KMS-11 (cell line): ENCODE measurements around the gene MGST2.

Experiments used
- H2AFZ ChIP-seq: fragments of 200-600 bp; sonication (generic); 2 replicates; pipeline ENCODE4 v1.6.1; 2016; ENCODE audit warnings: antibody characterized with exemption, mixed run types, low read depth
- H3K27ac ChIP-seq: fragments of 200-600 bp; sonication (generic); 2 replicates; pipeline ENCODE4 v1.6.1; 2016; ENCODE audit warnings: mild to moderate bottlenecking, mixed run types
- H3K27me3 ChIP-seq: fragments of 200-600 bp; sonication (generic); 2 replicates; pipeline ENCODE4 v1.6.1; 2017; ENCODE audit warnings: mild to moderate bottlenecking, low read depth, mixed run types, moderate library complexity; ENCODE audit not compliant: insufficient read depth
- H3K36me3 ChIP-seq: fragments of 200-600 bp; sonication (generic); 2 replicates; pipeline ENCODE4 v1.6.1; 2017; ENCODE audit warnings: mild to moderate bottlenecking, mixed run types; ENCODE audit not compliant: insufficient read depth
- H3K4me1 ChIP-seq: fragments of 200-600 bp; sonication (generic); 2 replicates; pipeline ENCODE4 v1.6.1; 2016; ENCODE audit warnings: mild to moderate bottlenecking, low read depth, mixed run types; ENCODE audit not compliant: poor library complexity, severe bottlenecking
- H3K4me2 ChIP-seq: fragments of 200-600 bp; sonication (generic); 2 replicates; pipeline ENCODE4 v1.7.0; 2016; ENCODE audit warnings: mild to moderate bottlenecking, mixed run types
- H3K4me3 ChIP-seq: fragments of 200-600 bp; sonication (generic); IDR thresholded peaks from 2 replicates; pipeline ENCODE4 v1.6.1; 2017; ENCODE audit warnings: low read depth, low read length, mixed read lengths; ENCODE audit not compliant: insufficient read depth
- H3K79me2 ChIP-seq: fragments of 200-600 bp; sonication (generic); 2 replicates; pipeline ENCODE4 v1.6.1; 2016; ENCODE audit warnings: low read depth, mixed run types; ENCODE audit not compliant: insufficient read depth
- H3K9ac ChIP-seq: fragments of 200-600 bp; sonication (generic); 2 replicates; pipeline ENCODE4 v1.6.1; 2016; ENCODE audit warnings: mild to moderate bottlenecking, mixed run types
- H4K20me1 ChIP-seq: fragments of 200-600 bp; sonication (generic); 2 replicates; pipeline ENCODE4 v1.6.1; 2016; ENCODE audit warnings: mild to moderate bottlenecking, mixed run types; ENCODE audit not compliant: insufficient read depth
- CTCF ChIP-seq: fragments of 200-600 bp; sonication (generic); conservative IDR thresholded peaks from 2 replicates; pipeline ENCODE4 v1.6.1; 2017; ENCODE audit warnings: low read depth, mild to moderate bottlenecking, antibody characterized with exemption, low read length, moderate library complexity, mixed read lengths

Gene MGST2

DNA sequence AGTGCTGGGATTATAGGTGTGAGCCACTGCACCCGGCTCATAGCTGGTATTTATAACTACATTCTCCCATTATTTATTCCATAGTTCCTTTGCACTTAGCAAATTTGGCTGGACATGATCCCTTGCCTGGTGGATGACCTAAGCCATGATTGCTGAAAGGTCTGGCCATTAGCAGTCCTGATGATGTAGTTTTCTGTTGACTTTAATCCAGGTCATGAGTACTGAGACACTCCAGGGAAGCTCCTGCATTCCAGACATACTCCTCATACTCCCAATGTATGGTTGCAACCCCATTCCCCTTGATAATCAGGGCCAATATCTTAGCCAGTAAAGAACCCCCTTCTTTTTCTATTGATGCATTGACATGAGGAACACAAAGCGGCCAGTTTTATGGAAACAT lies 24.4 kb upstream of the MGST2 start:
- no peak overlapping the region for H3K27ac ChIP-seq
- no peak overlapping the region for H3K4me3 ChIP-seq
- H3K4me2 ChIP-seq: no peak overlapping the region
- no peak overlapping the region for H2AFZ ChIP-seq
- H3K27me3 ChIP-seq: no peaks in the 10 kb centered on the region
- H3K36me3 ChIP-seq: no peaks in the 10 kb centered on the region
- no peaks in the 10 kb centered on the region for H3K4me1 ChIP-seq
- H4K20me1 ChIP-seq: no peaks in the 10 kb centered on the region
- no peak overlapping the region for H3K9ac ChIP-seq
- TF ChIP-seq CTCF: no peak
- no peaks in the 10 kb centered on the region for H3K79me2 ChIP-seq

- H3K27ac ChIP-seq: no peak overlapping the region
- no peak overlapping the region for H3K4me2 ChIP-seq
- no peaks in the 10 kb centered on the region for H4K20me1 ChIP-seq
- H3K27me3 ChIP-seq: no peaks in the 10 kb centered on the region
- no peak overlapping the region for H2AFZ ChIP-seq
- no peak overlapping the region for H3K9ac ChIP-seq
- no peak overlapping the region for H3K4me3 ChIP-seq
- TF ChIP-seq CTCF: no peak
- no peaks in the 10 kb centered on the region for H3K79me2 ChIP-seq
- no peaks in the 10 kb centered on the region for H3K36me3 ChIP-seq
- H3K4me1 ChIP-seq: no peaks in the 10 kb centered on the region
Observed at GRCh38 chr4:139642364-139642763, 23.3 kb upstream of the MGST2 start.

DNA sequence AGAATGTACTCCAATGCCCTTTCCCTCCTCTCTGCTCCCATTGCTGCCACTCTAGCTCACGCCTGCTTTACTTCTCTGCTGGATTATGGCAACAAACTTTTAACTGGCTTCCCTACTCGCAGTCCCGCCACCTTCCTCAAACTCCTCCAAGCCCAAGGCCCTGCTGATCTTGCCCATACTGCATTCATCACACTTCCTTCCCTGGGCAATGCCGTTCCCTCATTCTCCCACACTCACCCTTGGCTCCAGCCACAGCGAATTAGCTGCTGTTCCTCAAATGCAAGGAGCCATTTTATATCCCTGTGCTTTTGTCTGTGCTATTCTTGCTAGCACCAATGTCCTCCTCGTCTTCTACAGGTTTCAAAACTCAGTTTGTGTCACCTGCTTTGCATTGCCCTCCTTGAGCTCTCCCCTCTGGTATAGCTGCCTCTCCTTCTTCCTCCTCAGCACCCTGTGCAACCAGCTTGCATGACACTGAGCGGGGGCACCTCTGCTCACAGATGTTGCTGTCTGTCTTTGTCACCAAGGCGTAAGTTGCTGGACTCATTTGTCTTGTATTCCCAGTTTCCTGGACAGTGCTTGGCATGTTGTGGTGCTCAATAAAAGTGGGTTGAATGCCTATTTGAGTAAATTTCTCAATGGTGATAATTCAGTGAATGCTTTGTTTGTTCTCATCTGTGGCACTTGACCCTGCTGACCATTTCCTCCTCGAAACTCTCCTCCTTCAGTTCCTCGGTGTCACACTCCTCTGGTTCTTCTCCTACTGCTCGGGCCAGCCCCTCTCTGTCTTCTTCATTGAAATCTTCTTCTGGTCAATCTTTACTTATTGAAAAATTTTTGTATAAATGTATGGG lies 22.4 kb upstream of the MGST2 start:
- no peaks in the 10 kb centered on the region for H3K36me3 ChIP-seq

GRCh38 chr4:139645458-139645857 lies 20.2 kb upstream of the MGST2 start:
- no peak overlapping the region for H2AFZ ChIP-seq
- no peak overlapping the region for H3K9ac ChIP-seq
- H3K4me1 ChIP-seq: no peaks in the 10 kb centered on the region
- no peak overlapping the region for H3K4me2 ChIP-seq
- no peaks in the 10 kb centered on the region for H3K79me2 ChIP-seq
- no peaks in the 10 kb centered on the region for H3K27me3 ChIP-seq
- TF ChIP-seq CTCF: no peak
- no peak overlapping the region for H3K27ac ChIP-seq
- no peak overlapping the region for H3K4me3 ChIP-seq
- no peaks in the 10 kb centered on the region for H4K20me1 ChIP-seq
- no peaks in the 10 kb centered on the region for H3K36me3 ChIP-seq

More for the DNA sequence above, 22.4 kb upstream of the MGST2 start:
- no peaks in the 10 kb centered on the region for H3K79me2 ChIP-seq
- H3K9ac ChIP-seq: no peak overlapping the region
- no peak overlapping the region for H2AFZ ChIP-seq
- H3K4me2 ChIP-seq: no peak overlapping the region
- H3K27ac ChIP-seq: no peak overlapping the region
- no peak overlapping the region for H3K4me3 ChIP-seq
- no peaks in the 10 kb centered on the region for H3K4me1 ChIP-seq
- H4K20me1 ChIP-seq: no peaks in the 10 kb centered on the region
- H3K27me3 ChIP-seq: no peaks in the 10 kb centered on the region
- no peak for TF ChIP-seq CTCF
